IPS-NIHi11 (cell line): Measurements from ENCODE around the gene NR5A1.

Experiments used
- DNase-seq: peaks from one replicate; pipeline ENCODE4 v3.0.0; 2012; ENCODE audit warnings: mixed read lengths, low spot score

Gene NR5A1

GRCh38 chr9:124480621-124480981, 26.6 kb downstream of the NR5A1 start:
- DNase-seq = peak; percentile 85

GRCh38 chr9:124479947-124480620, 27.1 kb downstream of the NR5A1 start:
- no peak for DNase-seq

- no peak for DNase-seq
Measured at GRCh38 chr9:124479371-124479770, 27.8 kb downstream of the NR5A1 start.

- DNase-seq = no peak
Measured at GRCh38 chr9:124478354-124478753, 28.8 kb downstream of the NR5A1 start.

GRCh38 chr9:124477648-124478285, 29.4 kb downstream of the NR5A1 start:
- DNase-seq = peak; percentile 73

GRCh38 chr9:124477211-124477647, 30.0 kb downstream of the NR5A1 start:
- DNase-seq = peak; percentile 45

GRCh38 chr9:124475868-124476690, 31.1 kb downstream of the NR5A1 start:
- DNase-seq = no peak

- DNase-seq = peak; percentile 79
Measured at GRCh38 chr9:124475158-124475867, 31.9 kb downstream of the NR5A1 start.

GRCh38 chr9:124474151-124474550, 33.0 kb downstream of the NR5A1 start:
- DNase-seq = no peak

GRCh38 chr9:124473310-124473709, 33.9 kb downstream of the NR5A1 start:
- no peak for DNase-seq

- no peak for DNase-seq
Measured at GRCh38 chr9:124472770-124473169, 34.4 kb downstream of the NR5A1 start.

- no peak for DNase-seq
Measured at GRCh38 chr9:124471761-124472160, 35.4 kb downstream of the NR5A1 start.

- no peak for DNase-seq
Measured at GRCh38 chr9:124470726-124471125, 36.5 kb downstream of the NR5A1 start.

- DNase-seq = no peak
Measured at GRCh38 chr9:124470306-124470705, 36.9 kb downstream of the NR5A1 start.

- no peak for DNase-seq
Measured at GRCh38 chr9:124469011-124469832, 38.0 kb downstream of the NR5A1 start.

GRCh38 chr9:124468061-124468740, 39.0 kb downstream of the NR5A1 start:
- no peak for DNase-seq

- no peak for DNase-seq
Measured at GRCh38 chr9:124467410-124468060, 39.7 kb downstream of the NR5A1 start.

- DNase-seq = no peak
Measured at GRCh38 chr9:124465736-124466135, 41.5 kb downstream of the NR5A1 start.

- no peak for DNase-seq
Measured at GRCh38 chr9:124462739-124463138, 44.5 kb downstream of the NR5A1 start.

GRCh38 chr9:124458441-124458840, 48.8 kb downstream of the NR5A1 start:
- no peak for DNase-seq
